Measurements from ENCODE around the gene ZCCHC24.

DNA sequence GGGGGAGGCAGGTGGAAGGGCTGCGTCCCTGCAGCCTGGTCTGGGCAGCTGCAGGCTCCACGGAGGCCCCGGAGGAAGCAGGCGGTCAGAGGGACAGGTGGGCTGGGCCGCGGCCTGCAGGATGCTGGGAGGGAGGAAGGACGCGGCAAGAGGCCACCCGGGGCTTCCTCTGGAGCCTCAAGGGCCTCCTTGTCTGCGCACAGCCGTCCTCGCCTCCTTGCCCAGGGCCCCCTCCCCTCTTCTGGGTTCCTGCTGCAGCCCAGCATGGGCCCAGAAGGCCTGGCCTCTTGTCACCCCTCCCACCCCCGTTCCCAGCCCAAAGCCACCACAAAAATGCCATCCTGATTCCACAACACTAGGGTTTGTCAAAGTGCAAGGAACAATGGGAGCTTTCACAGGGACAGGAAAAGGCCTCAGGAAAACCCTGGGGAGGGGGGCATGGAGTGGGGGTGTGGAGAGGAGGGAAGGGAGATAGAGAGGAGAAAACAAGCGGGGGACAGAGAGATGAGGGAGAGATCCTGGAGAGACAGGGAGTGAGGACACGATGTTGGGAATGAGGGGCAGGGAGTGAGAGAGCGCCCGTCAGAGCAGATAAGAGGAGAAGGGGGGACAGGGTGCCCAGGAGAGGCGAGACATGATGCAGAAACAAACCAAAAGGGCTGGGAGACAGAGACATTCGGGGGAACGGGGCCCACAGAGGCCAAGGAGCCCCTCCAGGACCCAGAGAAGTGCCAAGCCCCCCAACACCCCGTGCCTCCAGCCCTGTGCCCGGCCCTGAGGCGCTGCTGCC lies 41.8 kb downstream of the ZCCHC24 start:
- TF ChIP-seq, protein P1, sequence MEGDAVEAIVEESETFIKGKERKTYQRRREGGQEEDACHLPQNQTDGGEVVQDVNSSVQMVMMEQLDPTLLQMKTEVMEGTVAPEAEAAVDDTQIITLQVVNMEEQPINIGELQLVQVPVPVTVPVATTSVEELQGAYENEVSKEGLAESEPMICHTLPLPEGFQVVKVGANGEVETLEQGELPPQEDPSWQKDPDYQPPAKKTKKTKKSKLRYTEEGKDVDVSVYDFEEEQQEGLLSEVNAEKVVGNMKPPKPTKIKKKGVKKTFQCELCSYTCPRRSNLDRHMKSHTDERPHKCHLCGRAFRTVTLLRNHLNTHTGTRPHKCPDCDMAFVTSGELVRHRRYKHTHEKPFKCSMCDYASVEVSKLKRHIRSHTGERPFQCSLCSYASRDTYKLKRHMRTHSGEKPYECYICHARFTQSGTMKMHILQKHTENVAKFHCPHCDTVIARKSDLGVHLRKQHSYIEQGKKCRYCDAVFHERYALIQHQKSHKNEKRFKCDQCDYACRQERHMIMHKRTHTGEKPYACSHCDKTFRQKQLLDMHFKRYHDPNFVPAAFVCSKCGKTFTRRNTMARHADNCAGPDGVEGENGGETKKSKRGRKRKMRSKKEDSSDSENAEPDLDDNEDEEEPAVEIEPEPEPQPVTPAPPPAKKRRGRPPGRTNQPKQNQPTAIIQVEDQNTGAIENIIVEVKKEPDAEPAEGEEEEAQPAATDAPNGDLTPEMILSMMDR (IDR thresholded peaks at IDR 0.05; ENCODE audit: control extremely low read depth in 1 of 3, insufficient read depth in 1 of 3, low read depth in 1 of 3, low read length in 3 of 3): no peak
- TF ChIP-seq FOSL1 (IDR thresholded peaks at IDR 0.05; ENCODE audit: insufficient read depth, low read depth, low read length): no peak
- no peak for TF ChIP-seq HDAC2 (IDR thresholded peaks at IDR 0.05; ENCODE audit: borderline replicate concordance in 1 of 2, low read depth in 2 of 2, low read length in 2 of 2)
- TF ChIP-seq, protein P2, sequence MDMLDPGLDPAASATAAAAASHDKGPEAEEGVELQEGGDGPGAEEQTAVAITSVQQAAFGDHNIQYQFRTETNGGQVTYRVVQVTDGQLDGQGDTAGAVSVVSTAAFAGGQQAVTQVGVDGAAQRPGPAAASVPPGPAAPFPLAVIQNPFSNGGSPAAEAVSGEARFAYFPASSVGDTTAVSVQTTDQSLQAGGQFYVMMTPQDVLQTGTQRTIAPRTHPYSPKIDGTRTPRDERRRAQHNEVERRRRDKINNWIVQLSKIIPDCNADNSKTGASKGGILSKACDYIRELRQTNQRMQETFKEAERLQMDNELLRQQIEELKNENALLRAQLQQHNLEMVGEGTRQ (IDR thresholded peaks at IDR 0.05; ENCODE audit: low read length): no peak
